ENCODE data around the gene CHST7. TPM values are rescaled to one million over a fixed set of nuclear protein-coding genes. Genes with fewer than 3 reads are reported as not detected.
A peak's percentile ranks its signal among the peaks of the same experiment; 100 is the strongest.

Gene CHST7
- total RNA-seq, 1 experiment from 2014 or later, result 17.1 TPM

- Histone ChIP-seq H4K91ac (ENCODE audit: insufficient read length, low read depth, low read length) (no peak overlapping the region), H3K27me3 (ENCODE audit: insufficient read depth, low read length) (no peaks in the 10 kb centered on the region; the same call in 1 of the 2 replicates), H4K20me1 (ENCODE audit: control insufficient read depth, insufficient read depth, insufficient read length) (no peaks in the 10 kb centered on the region), H3K56ac (ENCODE audit: insufficient read length, low read depth, low read length) (no peak overlapping the region), H3T11ph (ENCODE audit: low read length) (no peak overlapping the region), H4K5ac (ENCODE audit: insufficient read length, low read depth, low read length) (no peak overlapping the region), H4K8ac (replicated peaks; ENCODE audit: insufficient read length, low read depth, low read length) (no peak overlapping the region), H3K14ac (ENCODE audit: insufficient read depth, low read length) (no peak overlapping the region), H2BK15ac (ENCODE audit: low read depth, low read length) (no peak overlapping the region), H3K27ac (ENCODE audit: insufficient read length, low read depth, low read length) (no peak overlapping the region), H3K79me2 (ENCODE audit: insufficient read depth, low read length) (peaks cover 6% of the 10 kb centered on the region; the same call in 1 of the 2 replicates), H3K79me1 (ENCODE audit: insufficient read depth, low read depth, low read length, poor library complexity, severe bottlenecking) (peaks cover 2% of the 10 kb centered on the region), H2BK120ac (ENCODE audit: low read depth, low read length, poor library complexity, severe bottlenecking) (no peak overlapping the region), H3K9me3 (ENCODE audit: control insufficient read depth, low read depth, low read length) (peaks cover 13% of the 10 kb centered on the region), H2BK20ac (ENCODE audit: low read depth, low read length, poor library complexity, severe bottlenecking) (no peak overlapping the region), H3K4me2 (ENCODE audit: insufficient read depth, insufficient read length, low read length) (no peak overlapping the region), H3K4me1 (ENCODE audit: insufficient read depth, low read length) (no peaks in the 10 kb centered on the region; the same call in 1 of the 2 replicates), H2AK5ac (ENCODE audit: insufficient read length, low read length) (no peak overlapping the region), H3K23ac (ENCODE audit: insufficient read length, low read depth, low read length) (no peak overlapping the region), H2BK12ac (ENCODE audit: insufficient read length, low read depth, low read length) (no peak overlapping the region), H2BK5ac (ENCODE audit: insufficient read length, low read length) (no peak overlapping the region), H3K9ac (ENCODE audit: extremely low read depth, insufficient read length, low read length) (no peak overlapping the region), H2AFZ (ENCODE audit: low read length) (no peak overlapping the region), H3K18ac (ENCODE audit: insufficient read length, low read depth, low read length) (no peak overlapping the region), H3K4ac (ENCODE audit: low read depth, low read length) (no peak overlapping the region), H3K23me2 (ENCODE audit: insufficient read length, low read depth, low read length, poor library complexity, severe bottlenecking) (no peaks in the 10 kb centered on the region)
- Mint-ChIP-seq H3K27ac (no peak overlapping the region), H3K4me1 (peaks cover 42 to 44% of the 10 kb centered on the region in 2 experiments), H3K27me3 (ENCODE audit: low read depth) (no peaks in the 10 kb centered on the region; the same call in 1 of the 2 replicates), H3K36me3 (ENCODE audit: insufficient read depth in 1 of 3, low read depth in 3 of 3) (peaks cover 3 to 13% (median 11%) of the 10 kb centered on the region in 3 experiments; a peak in 6 of 7 replicates), H3K4me3 (peak overlapping the region in 1 of 2 experiments; percentile 58; a peak in 4 of 5 replicates), H3K9me3 (peaks cover 58 to 62% of the 10 kb centered on the region in 2 experiments)
- no CpG with 5 or more reads among the region's 5 CpGs for WGBS (ENCODE audit: extremely low coverage, insufficient read length, low lambda C conversion rate)
- DNase-seq, result no peak
- TF ChIP-seq CTCF (conservative IDR thresholded peaks at IDR 0.05), result no peak
These were observed 13.6 kb downstream of the CHST7 start for GRCh38 chrX:46587158-46587557.

All from H9 (cell line).